Smooth muscle cell (in vitro differentiated cells): ENCODE measurements around the gene TNFAIP3. TPM values are rescaled to one million over a fixed set of nuclear protein-coding genes. Genes with fewer than 3 reads are reported as not detected.

Experiments used
- DNase-seq: peaks from one replicate; lab custom pipeline; 2025; ENCODE audit not compliant: unreplicated experiment; lab: John Stamatoyannopoulos, UW
- H2AFZ ChIP-seq: fragments of 200-600 bp; sonication (generic); 2 replicates; pipeline ENCODE4 v1.6.0; 2016; ENCODE audit warnings: antibody characterized with exemption, low read depth, mild to moderate bottlenecking
- H3F3A ChIP-seq: fragments of 200-600 bp; sonication (generic); 2 replicates; pipeline ENCODE4 v1.6.0; 2017; ENCODE audit warnings: antibody characterized with exemption, low read depth
- H3K27ac ChIP-seq: fragments of 200-600 bp; sonication (generic); 2 replicates; pipeline ENCODE4 v1.5.1; 2016; ENCODE audit warnings: low read depth, mild to moderate bottlenecking
- H3K27me3 ChIP-seq: fragments of 200-600 bp; sonication (generic); 2 replicates; pipeline ENCODE4 v1.6.1; 2016; ENCODE audit warnings: low read depth, mild to moderate bottlenecking
- H3K36me3 ChIP-seq: fragments of 200-600 bp; sonication (generic); 2 replicates; pipeline ENCODE4 v1.5.1; 2016; ENCODE audit warnings: low read depth
- H3K4me1 ChIP-seq: fragments of 200-600 bp; sonication (generic); 2 replicates; pipeline ENCODE4 v1.5.1; 2016; ENCODE audit warnings: low read depth
- H3K4me2 ChIP-seq: fragments of 200-600 bp; sonication (generic); 2 replicates; pipeline ENCODE4 v1.6.0; 2016; ENCODE audit warnings: mild to moderate bottlenecking
- H3K4me3 ChIP-seq: fragments of 200-600 bp; sonication (generic); 2 replicates; pipeline ENCODE4 v1.5.1; 2016; ENCODE audit warnings: mild to moderate bottlenecking
- H3K79me2 ChIP-seq: fragments of 200-600 bp; sonication (generic); 2 replicates; pipeline ENCODE4 v1.6.0; 2016; ENCODE audit warnings: low read depth, mild to moderate bottlenecking
- H3K9ac ChIP-seq: fragments of 200-600 bp; sonication (generic); 2 replicates; pipeline ENCODE4 v1.6.0; 2016; ENCODE audit warnings: low read depth
- H3K9me3 ChIP-seq: fragments of 200-600 bp; sonication (generic); replicated peaks from 2 replicates; pipeline ENCODE4 v1.5.1; 2016; ENCODE audit warnings: low read depth
- H4K20me1 ChIP-seq: fragments of 200-600 bp; sonication (generic); 2 replicates; pipeline ENCODE4 v1.6.0; 2016; ENCODE audit warnings: low read depth
- CTCF ChIP-seq: fragments of 200-600 bp; sonication (generic); IDR thresholded peaks from 2 replicates; pipeline ENCODE4 v1.5.1; 2017; ENCODE audit warnings: borderline replicate concordance, mild to moderate bottlenecking, antibody characterized with exemption; ENCODE audit not compliant: insufficient read depth, poor library complexity, severe bottlenecking
- WGBS: methylation state at CpG from one replicate; pipeline ENCODE4 v1.1.7; 2016; ENCODE audit warnings: low lambda C conversion rate; 5-methylcytosine and 5-hydroxymethylcytosine counted together
- polyA plus RNA-seq: library from polyadenylated mRNA; unstranded; fragments of >200 nt; fragmentation: Nextera tagmentation; extraction: Ambion mirVana; gene quantifications from 2 replicates; pipeline ENCODE4 v1.2.1, GENCODE V29; 2016
- total RNA-seq: library from RNA; depleted of rRNA; stranded (reverse); fragments of >200 nt; gene quantifications from 2 replicates; pipeline ENCODE4 v1.2.3, GENCODE V29; 2014

TNFAIP3 gene
- total and polyA plus RNA-seq, 2 experiments from 2014 or later: 32.2 to 33.8 TPM

DNA sequence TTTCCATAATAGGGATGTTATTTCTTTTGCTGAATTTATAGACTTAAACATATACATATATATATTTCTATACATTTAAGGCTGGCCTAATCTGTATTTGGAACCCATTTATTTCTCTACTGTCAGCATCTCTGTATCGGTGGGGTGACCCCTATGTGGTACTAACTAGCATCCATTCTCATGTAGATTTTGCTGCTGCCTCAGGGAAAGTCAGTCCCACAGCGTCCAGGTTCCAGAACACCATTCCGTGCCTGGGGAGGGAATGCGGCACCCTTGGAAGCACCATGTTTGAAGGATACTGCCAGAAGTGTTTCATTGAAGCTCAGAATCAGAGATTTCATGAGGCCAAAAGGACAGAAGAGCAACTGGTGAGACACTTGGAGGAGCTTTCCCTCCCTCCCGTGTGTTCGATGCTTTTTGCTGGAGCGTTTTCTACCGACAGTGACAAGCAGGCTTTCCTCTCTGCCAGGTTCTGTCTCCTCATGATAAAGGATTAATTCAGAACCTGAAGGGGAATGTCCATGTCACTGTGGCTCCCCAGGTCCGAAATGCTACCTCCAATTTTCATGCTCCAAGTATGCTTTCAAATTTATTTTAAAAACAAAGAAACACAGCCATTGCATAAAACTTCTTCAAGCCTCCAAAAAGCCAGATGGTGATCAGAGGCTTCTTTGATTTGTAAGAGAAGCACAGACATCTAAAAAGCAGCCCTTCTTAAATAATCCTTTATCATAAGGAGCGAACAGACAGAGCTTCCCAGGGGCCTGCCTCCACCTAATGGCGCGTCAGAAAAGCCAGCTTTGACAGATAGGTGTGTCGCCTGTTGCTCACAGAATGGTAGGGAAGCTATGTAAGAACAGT, 13.1 kb downstream of the TNFAIP3 start:
- 91% methylated on average over 13 of the region's 13 CpGs for WGBS
- no peak overlapping the region for H3K27ac ChIP-seq
- H3K9ac ChIP-seq: no peak overlapping the region
- TF ChIP-seq CTCF: no peak
- H3K36me3 ChIP-seq: peaks cover 56% of the 10 kb centered on the region
- no peak overlapping the region for H2AFZ ChIP-seq
- H3K79me2 ChIP-seq: no peaks in the 10 kb centered on the region
- DNase-seq: no peak
- H3K9me3 ChIP-seq: no peaks in the 10 kb centered on the region
- H4K20me1 ChIP-seq: peaks cover 11% of the 10 kb centered on the region
- no peak overlapping the region for H3K4me2 ChIP-seq
- H3F3A ChIP-seq: no peaks in the 10 kb centered on the region
- H3K27me3 ChIP-seq: no peaks in the 10 kb centered on the region
- H3K4me1 ChIP-seq: no peaks in the 10 kb centered on the region
- no peak overlapping the region for H3K4me3 ChIP-seq

GRCh38 chr6:137880746-137881521, 13.9 kb downstream of the TNFAIP3 start:
- H3K9ac ChIP-seq: no peak overlapping the region
- H2AFZ ChIP-seq: no peak overlapping the region
- H4K20me1 ChIP-seq: peaks cover 11% of the 10 kb centered on the region
- no peak for DNase-seq
- no peak overlapping the region for H3K4me2 ChIP-seq
- TF ChIP-seq CTCF: no peak
- no peaks in the 10 kb centered on the region for H3F3A ChIP-seq
- H3K4me3 ChIP-seq: no peak overlapping the region
- no peak overlapping the region for H3K27ac ChIP-seq
- no peaks in the 10 kb centered on the region for H3K4me1 ChIP-seq
- H3K79me2 ChIP-seq: no peaks in the 10 kb centered on the region
- H3K36me3 ChIP-seq: peaks cover 50% of the 10 kb centered on the region
- no peaks in the 10 kb centered on the region for H3K9me3 ChIP-seq
- no peaks in the 10 kb centered on the region for H3K27me3 ChIP-seq
- 98% methylated on average over 21 of the region's 21 CpGs for WGBS

- H3K36me3 ChIP-seq: peaks cover 46% of the 10 kb centered on the region
- H3K27me3 ChIP-seq: no peaks in the 10 kb centered on the region
- no peaks in the 10 kb centered on the region for H3K79me2 ChIP-seq
- WGBS: 90% methylated on average over 9 of the region's 9 CpGs
- no peak for TF ChIP-seq CTCF
- H2AFZ ChIP-seq: no peak overlapping the region
- no peaks in the 10 kb centered on the region for H3K4me1 ChIP-seq
- no peak for DNase-seq
- no peaks in the 10 kb centered on the region for H3K9me3 ChIP-seq
- H3K4me2 ChIP-seq: no peak overlapping the region
- no peak overlapping the region for H3K9ac ChIP-seq
- H3K4me3 ChIP-seq: no peak overlapping the region
- H4K20me1 ChIP-seq: peaks cover 11% of the 10 kb centered on the region
- no peak overlapping the region for H3K27ac ChIP-seq
- no peaks in the 10 kb centered on the region for H3F3A ChIP-seq
These were observed 14.4 kb downstream of the TNFAIP3 start for GRCh38 chr6:137881522-137881886.
